Activated CD4-positive, CD25-positive, alpha-beta regulatory T cell treated with anti-CD3 and anti-CD28 coated beads, Interleukin-2, amount 50 U/mL, for 16 hours (primary cell): ENCODE results near the gene BCKDHA.

Experiments
- DNase-seq: peaks from one replicate; pipeline ENCODE4 v3.0.0-alpha.2; 2020; ENCODE audit warnings: low read depth, low spot score

Gene BCKDHA

DNA sequence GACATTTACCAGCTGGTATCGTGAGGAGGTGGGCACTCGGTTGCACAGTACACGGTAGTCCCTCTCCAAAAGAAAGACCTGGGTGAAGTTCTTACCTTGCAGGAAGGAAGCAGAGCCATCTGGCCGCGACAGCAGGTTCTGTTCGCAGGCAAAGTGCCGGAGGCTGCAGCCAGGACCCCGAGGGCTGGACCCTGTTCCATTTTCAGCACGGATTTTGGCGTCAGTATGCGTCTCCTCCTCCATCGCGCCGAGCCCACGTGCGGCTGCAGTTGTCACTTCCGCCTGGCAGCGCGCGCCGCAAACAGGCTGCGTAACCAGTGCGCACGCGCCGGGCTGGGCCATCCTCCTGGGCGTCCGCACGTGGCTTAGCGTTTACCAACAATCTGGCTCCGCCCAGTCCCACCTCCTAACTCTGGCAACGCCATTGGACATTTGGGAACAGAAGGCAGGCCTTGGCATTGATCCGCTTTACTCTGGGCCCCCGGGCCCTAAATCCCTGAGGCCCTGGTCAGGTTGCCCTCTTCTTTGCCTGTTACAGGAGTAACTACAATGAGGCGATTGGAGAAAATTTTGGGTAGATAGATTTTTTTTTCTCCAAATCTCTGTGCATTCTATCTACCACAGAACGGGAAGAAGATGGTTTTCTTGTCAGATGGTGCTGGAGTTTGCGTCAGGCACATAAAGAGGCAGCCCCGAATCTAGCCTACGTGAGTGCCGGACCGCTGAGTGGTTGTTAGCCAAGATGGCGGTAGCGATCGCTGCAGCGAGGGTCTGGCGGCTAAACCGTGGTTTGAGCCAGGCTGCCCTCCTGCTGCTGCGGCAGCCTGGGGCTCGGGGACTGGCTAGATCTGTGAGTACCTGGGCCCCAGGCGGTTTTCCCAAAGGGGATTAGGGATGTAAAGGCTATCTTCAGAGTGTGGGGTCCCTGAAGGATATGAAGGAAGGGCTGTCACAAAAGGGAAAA lies at the start of gene BCKDHA, which contains the start of gene EXOSC5:
Gene BCKDHA (plus strand): TSS at position 733 of the 964 bp plus-strand sequence. CDS start 10 bp downstream, at position 743.
Gene EXOSC5 (minus strand): TSS at position 274 of the 964 bp plus-strand sequence. CDS start 31 bp downstream, at position 243.
- DNase-seq = peak; percentile 99

- DNase-seq = no peak
Measured at GRCh38 chr19:41350735-41351338, 46.8 kb upstream of the BCKDHA start.

GRCh38 chr19:41351339-41352245 lies 46.0 kb upstream of the BCKDHA start:
- DNase-seq = peak; percentile 71

- no peak for DNase-seq
Measured at GRCh38 chr19:41352279-41352608, 45.4 kb upstream of the BCKDHA start.

DNA sequence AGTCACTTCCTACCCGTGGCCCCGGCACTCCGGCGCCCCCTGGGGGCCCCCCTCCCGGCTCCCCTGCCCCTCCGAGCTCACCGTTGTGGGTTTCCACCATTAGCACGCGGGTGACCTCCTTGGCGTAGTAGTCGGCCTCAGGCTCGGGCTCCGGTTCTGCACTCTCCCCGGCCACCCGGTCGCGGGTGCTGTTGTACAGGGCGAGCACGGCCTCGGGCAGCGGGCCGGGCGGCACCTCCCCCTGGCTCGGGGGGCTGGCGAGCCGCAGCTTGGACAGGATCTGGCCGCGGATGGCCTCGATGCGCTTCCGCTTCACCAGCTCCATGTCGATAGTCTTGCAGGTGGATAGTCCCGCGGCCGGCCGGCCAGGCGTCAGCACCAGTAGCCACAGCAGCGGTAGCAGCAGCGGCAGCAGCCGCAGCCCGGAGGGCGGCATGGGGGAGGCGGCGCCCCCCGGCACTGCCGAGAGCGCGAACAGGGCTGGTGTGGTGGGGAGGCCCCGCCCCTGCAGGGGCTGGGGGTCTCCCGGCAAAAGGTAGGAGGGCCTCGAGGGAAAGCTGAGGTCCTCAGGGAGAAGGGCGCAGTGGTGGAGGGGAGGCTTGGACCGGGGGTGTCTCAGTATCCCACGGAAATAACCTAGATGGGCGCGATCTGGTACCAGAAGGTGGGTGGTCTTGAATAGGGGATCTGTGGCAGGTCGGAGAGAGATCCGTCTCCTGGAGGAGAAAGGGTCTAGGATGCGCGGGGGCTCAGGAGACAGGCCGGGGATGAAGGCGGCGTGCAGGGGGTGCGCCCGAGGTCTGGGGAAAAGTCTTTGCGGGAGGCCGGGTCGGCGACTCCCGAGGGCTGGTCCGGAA lies 44.8 kb upstream of the BCKDHA start:
- peak; percentile 70 for DNase-seq

- DNase-seq = peak; percentile 89
Measured at GRCh38 chr19:41353466-41354342, 43.9 kb upstream of the BCKDHA start, which contains the start of gene TGFB1. Gene TGFB1 (minus strand): TSS chr19:41353922. CDS start chr19:41353044, 878 bp downstream.

DNA sequence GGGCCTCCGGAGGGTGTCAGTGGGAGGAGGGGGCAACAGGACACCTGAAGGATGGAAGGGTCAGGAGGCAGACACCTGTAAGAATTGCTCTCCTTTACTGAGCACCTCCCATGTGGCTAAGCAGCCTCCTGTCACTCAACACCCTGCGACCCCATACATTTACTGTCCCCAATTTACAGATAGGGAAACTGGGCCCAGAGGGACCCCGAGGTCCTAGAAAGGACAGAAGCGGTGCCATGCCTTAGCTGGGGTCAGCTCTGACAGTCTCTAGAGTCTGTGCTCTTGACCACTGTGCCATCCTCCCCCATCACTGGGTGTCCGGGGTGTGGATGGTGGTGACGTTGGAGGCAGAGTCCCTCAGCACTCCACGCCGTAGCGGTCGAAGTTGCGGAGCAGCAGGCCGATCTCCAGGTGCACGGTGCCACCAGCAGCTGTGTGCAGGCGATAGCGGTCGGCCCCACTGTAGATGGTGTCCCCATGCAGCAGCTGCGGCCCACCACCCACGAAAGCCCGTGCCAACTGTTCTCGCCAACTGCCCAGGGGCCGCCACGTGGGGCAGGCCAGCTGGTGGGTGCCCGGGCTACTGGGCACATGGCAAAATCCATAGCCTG lies 43.2 kb upstream of the BCKDHA start:
- DNase-seq = no peak

DNA sequence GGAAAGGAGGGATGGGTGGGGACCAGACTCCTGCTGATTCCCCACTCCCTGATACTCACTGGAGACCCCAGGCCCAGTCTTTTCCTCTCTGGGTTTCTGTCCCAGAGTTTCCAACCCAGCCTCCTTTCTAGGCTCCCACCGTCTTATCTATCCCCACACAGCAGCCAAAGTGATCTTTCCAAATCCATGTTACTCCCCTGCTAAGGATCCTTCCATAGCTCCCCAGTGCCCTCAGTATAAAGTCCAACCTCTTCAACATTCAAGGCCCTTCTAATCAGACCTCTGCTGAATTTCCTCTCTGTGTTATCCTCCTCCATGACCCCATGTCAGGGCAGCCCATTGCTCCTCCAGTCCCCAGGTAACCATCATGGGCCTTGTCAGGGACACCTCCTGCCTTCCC lies 42.6 kb upstream of the BCKDHA start:
- no peak for DNase-seq

DNA sequence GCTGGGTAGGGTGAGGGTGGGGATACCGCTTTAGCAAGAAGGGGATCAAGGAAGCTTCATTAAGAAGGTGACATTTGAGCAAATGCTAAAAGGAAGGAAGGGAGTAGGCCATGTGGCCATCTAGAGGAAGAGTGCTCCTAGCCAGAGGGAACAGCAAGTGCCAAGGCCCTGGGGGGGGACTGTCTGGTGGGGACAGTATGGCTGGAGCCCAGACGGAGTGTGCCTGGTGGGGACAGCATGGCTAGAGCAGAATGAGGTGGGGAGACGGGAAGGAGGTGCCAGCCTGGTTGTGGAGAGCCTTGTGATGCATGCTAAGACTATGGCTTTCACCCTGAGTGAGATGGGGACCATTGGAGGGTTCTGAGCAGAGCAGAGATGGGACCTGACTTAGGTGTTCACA lies 41.8 kb upstream of the BCKDHA start:
- no peak for DNase-seq

- no peak for DNase-seq
Measured at GRCh38 chr19:41356984-41357739, 40.5 kb upstream of the BCKDHA start.

- no peak for DNase-seq
Measured at GRCh38 chr19:41357746-41358145, 39.9 kb upstream of the BCKDHA start.

GRCh38 chr19:41359741-41360140 lies 37.9 kb upstream of the BCKDHA start:
- no peak for DNase-seq

GRCh38 chr19:41362143-41362847 lies 35.3 kb upstream of the BCKDHA start:
- no peak for DNase-seq

DNA sequence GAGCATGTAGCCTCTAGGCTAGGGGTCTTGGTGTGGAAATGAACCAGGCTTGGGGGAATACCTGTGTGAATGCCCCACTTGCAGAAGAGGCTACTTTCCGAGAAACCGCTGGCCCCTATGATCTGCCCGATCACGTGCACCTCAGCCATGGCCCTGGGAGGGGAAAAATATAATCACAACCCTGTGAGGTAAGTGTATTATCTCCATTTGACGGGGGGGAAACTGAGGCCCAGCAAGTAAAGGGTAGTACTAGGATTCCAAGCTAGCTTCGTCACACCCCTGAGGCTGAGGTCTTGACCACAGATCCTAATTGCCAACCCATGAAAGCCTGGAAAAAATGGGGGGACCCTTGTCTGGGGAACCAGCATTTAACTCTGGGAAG lies 34.3 kb upstream of the BCKDHA start:
- no peak for DNase-seq

DNA sequence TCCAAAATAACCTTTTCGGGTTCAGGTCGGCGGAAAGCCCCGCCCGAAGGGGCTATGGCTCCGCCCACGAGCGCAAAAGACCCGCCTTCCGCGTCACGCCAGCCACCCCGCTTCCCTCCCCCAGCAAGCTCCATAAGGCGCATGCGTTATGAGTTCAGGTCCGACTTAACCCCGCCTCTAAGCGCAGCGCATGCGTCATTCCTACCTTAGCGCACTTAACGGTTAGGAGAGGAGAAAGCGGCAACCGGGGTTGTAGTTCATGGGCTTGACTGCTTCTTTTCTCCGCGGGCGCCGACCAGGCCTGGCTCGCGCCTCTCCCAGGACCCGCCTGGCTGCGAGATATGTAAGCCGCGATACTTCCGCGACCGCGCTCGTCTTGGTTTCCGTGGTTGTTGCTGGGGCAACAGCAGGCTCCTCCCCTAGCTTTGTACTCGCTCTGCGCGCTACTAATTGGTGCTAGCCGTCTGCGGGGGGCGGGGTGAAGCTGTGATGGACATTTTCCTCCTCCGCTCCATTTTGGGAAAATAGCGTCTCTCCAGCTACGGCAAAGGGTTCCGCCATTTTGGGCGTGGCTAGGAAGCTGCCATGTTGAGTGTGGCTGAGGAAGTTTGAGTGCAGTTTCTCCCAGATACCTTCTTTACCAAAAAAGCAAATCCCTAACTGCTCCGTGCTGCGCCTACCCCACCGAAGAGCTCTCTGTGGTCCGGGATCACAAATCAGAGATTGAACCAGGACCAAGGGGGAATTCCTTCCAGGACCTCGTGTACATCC lies 33.7 kb upstream of the BCKDHA start, which contains the start of gene B9D2:
Gene B9D2 (minus strand): TSS at position 397 of the 771 bp plus-strand sequence. CDS start 630 bp downstream, outside the sequence.
- DNase-seq = peak; percentile 95

DNA sequence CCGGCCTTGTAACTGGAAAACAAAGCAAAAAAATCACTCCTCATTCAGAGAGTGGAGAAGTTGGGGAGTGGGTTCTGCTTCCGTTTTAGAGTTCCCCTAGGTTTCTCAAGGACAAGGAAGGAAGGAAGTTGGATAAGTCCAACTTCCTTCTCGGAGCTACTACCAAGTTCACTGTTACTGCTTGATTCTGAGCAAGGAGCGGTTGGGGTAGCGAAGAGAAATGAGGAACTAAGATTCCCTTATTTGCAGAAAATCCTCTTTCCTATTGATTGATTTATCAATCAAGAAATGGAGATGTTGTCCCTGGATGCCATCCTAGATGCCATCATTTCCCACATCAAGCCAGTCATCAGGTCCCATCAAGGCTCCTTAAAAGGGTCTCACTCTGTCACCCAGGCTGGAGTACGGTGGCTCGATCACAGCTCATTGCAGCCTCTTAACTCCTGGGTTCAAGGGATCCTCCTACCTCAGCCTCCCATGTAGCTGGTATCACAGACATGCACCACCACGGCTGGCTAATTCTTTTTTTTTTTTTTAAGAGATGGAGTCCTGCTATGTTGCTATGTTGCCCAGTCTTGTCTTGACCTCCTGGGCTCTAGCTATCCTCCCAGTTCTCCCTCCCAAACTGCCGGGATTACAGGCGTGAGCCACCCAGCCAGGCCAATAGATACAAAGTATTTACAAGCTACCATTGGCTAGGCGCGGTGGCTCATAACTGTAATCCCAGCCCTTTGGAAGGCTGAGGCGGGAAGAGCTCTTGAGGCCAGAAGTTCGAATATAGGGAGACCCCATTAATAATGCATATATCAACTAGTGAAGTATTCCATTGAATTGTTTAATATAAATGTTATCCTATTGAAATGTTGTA lies 32.9 kb upstream of the BCKDHA start:
- DNase-seq = no peak
